Astrocyte of the cerebellum (primary cell): ENCODE measurements around the gene NFYA.

Experiments
- DNase-seq: peaks from one replicate; pipeline ENCODE4 v3.0.0-alpha.2; 2011; ENCODE audit warnings: low read depth
- H3K4me3 ChIP-seq: 2 replicates; pipeline ENCODE4 v1.5.1; 2011; ENCODE audit warnings: mild to moderate bottlenecking, low read depth, low read length, moderate library complexity
- CTCF ChIP-seq: IDR thresholded peaks from 2 replicates; pipeline ENCODE4 v1.5.1; 2012; ENCODE audit warnings: low read length, low read depth, moderate library complexity, mild to moderate bottlenecking; ENCODE audit errors: missing control alignments
- in situ Hi-C: cut with HindIII; loops from 2 replicates; pipeline ENCODE4 v1.10.0; 2017; ENCODE audit warnings: low sequenced_read_pairs

Gene NFYA

GRCh38 chr6:41046084-41046483, 26.7 kb upstream of the NFYA start:
- no peak for DNase-seq
- in situ Hi-C loops: no loop called here

GRCh38 chr6:41047306-41047705, 25.5 kb upstream of the NFYA start:
- TF ChIP-seq CTCF: no peak
- H3K4me3 ChIP-seq: no peak overlapping the region

More at GRCh38 chr6:41046084-41046483, 26.7 kb upstream of the NFYA start:
- no peak for TF ChIP-seq CTCF
- H3K4me3 ChIP-seq: no peak overlapping the region

GRCh38 chr6:41047745-41048732, 24.7 kb upstream of the NFYA start:
- in situ Hi-C loops: no loop called here
- TF ChIP-seq CTCF: no peak
- no peak for DNase-seq
- no peak overlapping the region for H3K4me3 ChIP-seq

More at GRCh38 chr6:41047306-41047705, 25.5 kb upstream of the NFYA start:
- DNase-seq: no peak
- in situ Hi-C loops: no loop called here

GRCh38 chr6:41049521-41049920, 23.3 kb upstream of the NFYA start:
- DNase-seq: no peak
- H3K4me3 ChIP-seq: no peak overlapping the region
- in situ Hi-C loops: no loop called here
- no peak for TF ChIP-seq CTCF

- no peak for TF ChIP-seq CTCF
- in situ Hi-C loops: loop anchor here (25.0 kb wide), 1 partner anchor 1688 kb away; no protein-coding TSS in a partner anchor
- H3K4me3 ChIP-seq: no peak overlapping the region
- no peak for DNase-seq
Observed at GRCh38 chr6:41049955-41050354, 22.8 kb upstream of the NFYA start.

GRCh38 chr6:41050536-41050935, 22.2 kb upstream of the NFYA start:
- no peak for TF ChIP-seq CTCF
- in situ Hi-C loops: loop anchor here (25.0 kb wide), 1 partner anchor 1688 kb away; no protein-coding TSS in a partner anchor
- DNase-seq: no peak
- no peak overlapping the region for H3K4me3 ChIP-seq
